Heart left ventricle (tissue), 16 donors: Measurements from ENCODE around the gene SESN2. TPM values are rescaled to one million over a fixed set of nuclear protein-coding genes. Genes with fewer than 3 reads are reported as not detected.

Source experiments
- ATAC-seq, 4 donors: fragments of 200-7000 bp; cut with Tn5 transposase; one replicate each; pipeline ENCODE4 v1.9.1; 2020 to 2022; ENCODE audit warnings: moderate library complexity in 4 of 4, mild to moderate bottlenecking in 3 of 4, moderate number of reproducible peaks in 1 of 4
- DNase-seq, 5 donors: peaks; one replicate each; pipeline ENCODE4 v3.0.0-alpha.2; 2020
- H3K27ac ChIP-seq, 12 donors: fragments of 200-600 bp; sonication (generic) in 4 of 12; one replicate each; pipeline versions ENCODE4 v1.5.0 to v1.8.0; 2016 to 2022; ENCODE audit warnings: mild to moderate bottlenecking in 2 of 12
- H3K27me3 ChIP-seq, 9 donors: fragments of 200-600 bp; sonication (generic) in 2 of 9; one replicate each; pipeline versions ENCODE4 v1.5.1 to v1.8.0; 2016 to 2022; ENCODE audit warnings: mild to moderate bottlenecking in 3 of 9
- H3K36me3 ChIP-seq, 9 donors: fragments of 200-600 bp; sonication (generic) in 2 of 9; one replicate each; pipeline versions ENCODE4 v1.5.0 to v1.8.0; 2018 to 2022; ENCODE audit warnings: mild to moderate bottlenecking in 2 of 9
- H3K4me1 ChIP-seq, 12 donors: fragments of 200-600 bp; sonication (generic) in 4 of 12; one replicate each; pipeline versions ENCODE4 v1.5.0 to v1.8.0; 2016 to 2022; ENCODE audit warnings: mild to moderate bottlenecking in 3 of 12
- H3K4me3 ChIP-seq, 12 donors: fragments of 200-600 bp; sonication (generic) in 4 of 12; one replicate each; pipeline versions ENCODE4 v1.5.0 to v1.8.0; 2017 to 2022; ENCODE audit warnings: mild to moderate bottlenecking in 9 of 12, moderate library complexity in 4 of 12
- H3K9me3 ChIP-seq, 12 donors: fragments of 200-600 bp; sonication (generic) in 4 of 12; one replicate each; pipeline versions ENCODE4 v1.5.0 to v1.8.0; 2016 to 2022; ENCODE audit warnings: mild to moderate bottlenecking in 1 of 12
- POLR2A ChIP-seq, 2 donors: fragments of 450-650 bp; IDR thresholded peaks; one replicate each; pipeline ENCODE4 v1.6.1; 2017; ENCODE audit warnings: antibody characterized with exemption in 2 of 2, mild to moderate bottlenecking in 2 of 2, moderate library complexity in 2 of 2
- WGBS, 4 donors: extraction: QIAGEN DNeasy Blood & Tissue Kit in 2 of 4; methylation state at CpG; one replicate each; pipeline versions ENCODE4 v1.1.5 to v1.1.7; 2013 to 2018; 5-methylcytosine and 5-hydroxymethylcytosine counted together
- intact Hi-C, 10 donors: fragments of 100-400 bp; cut with DNase I; formaldehyde crosslinking; loops; one replicate each; pipeline versions ENCODE4 v1.11.1 to v1.14.2; 2022
- polyA plus RNA-seq, 2 donors: library from polyadenylated mRNA; stranded (reverse); fragments of 200-250 nt; gene quantifications; one replicate each; pipeline ENCODE4 v1.2.3, GENCODE V29; 2013
- total RNA-seq, 9 donors: library from RNA; depleted of rRNA in 2 of 9; stranded (reverse); fragments of >200 nt in 2 of 9; fragmentation: NEBNext Ultra II Directional in 3 of 9; extraction: Animal tissue kit (Norgen Biotek cat#: 25700) in 3 of 9; gene quantifications; one replicate each; pipeline versions ENCODE4 v1.1.0 to v1.2.4, GENCODE V29; 2016 to 2023
- TF ChIP-seq, protein P1 (sequence below), 12 donors: fragments of 200-600 bp; sonication (generic) in 4 of 12; IDR thresholded peaks; one replicate each; pipeline versions ENCODE4 v1.5.0 to v1.8.0; 2018 to 2022; ENCODE audit warnings: antibody characterized with exemption in 12 of 12, mild to moderate bottlenecking in 5 of 12
- donor health status: ischemic (EF 13 %, LVEDD 7.1; RV severe dilation, severe dysfunction).
- donor health status: healthy with polysubstance abuse.
- donor health status: DM: no; HTN: yes; CAD: no.
- donor health status: DM: no; HTN: no; CAD: no.
- donor health status: ischemic (EF 25% LVEDD 6.9; RV normal size, moderate dysfunction).
- donor health status: ischemic (EF 25% LVEDD 5.7; RV mildly dilated, moderate dysfunction).
- donor health status: healthy.
- donor health status: DM: yes; HTN: yes; CAD: no.
- donor health status: ischemic (EF 35%, LVEDD 5.7; RV mildly dilated, moderate dysfunction).
- donor health status: nonischemic (EF 11% LVEDD 7.7; RV severe dilation, severe dysfunction).
- donor health status: DM: yes; HTN: yes; CAD: no.
- donor health status: PGD.
- donor health status: ischemic (EF 29% LVEDD 5.4; RV normal size, mild dysfunction).
- donor health status: nonischemic (EF 23%, LVEDD 6.1; RV moderate dilation, normal function).

Gene SESN2
- total and polyA plus RNA-seq, 11 donors: 2.1 to 8.8 (median 4.7) TPM

DNA sequence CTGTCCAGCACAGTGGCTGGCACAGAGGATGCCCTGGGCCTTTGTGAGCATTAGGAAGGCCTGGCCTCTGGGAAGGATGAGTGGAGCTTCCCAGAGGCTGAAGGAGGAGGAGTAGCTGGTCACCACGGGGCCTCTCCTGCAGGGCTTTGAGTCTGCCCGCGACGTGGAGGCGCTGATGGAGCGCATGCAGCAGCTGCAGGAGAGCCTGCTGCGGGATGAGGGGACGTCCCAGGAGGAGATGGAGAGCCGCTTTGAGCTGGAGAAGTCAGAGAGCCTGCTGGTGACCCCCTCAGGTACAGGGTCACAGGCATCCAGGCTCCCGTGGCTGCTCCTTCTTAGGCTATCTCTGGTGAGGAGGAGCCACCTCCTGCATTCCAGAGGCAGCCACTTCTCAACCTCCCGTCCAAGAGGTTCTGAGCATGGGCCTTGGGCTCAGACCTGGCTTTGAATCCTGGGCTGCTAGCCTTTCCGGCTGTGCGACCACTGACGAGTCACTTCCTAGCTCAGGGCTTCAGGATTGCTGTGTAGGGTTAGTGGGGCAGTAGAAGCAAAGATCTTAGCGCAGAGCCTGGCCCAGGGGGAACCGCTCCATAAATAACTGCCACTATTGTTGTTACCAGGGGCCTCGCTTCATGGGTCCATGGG, 14.0 kb downstream of the SESN2 start:
- no peak for TF ChIP-seq POLR2A (IDR thresholded peaks at IDR 0.05)
- TF ChIP-seq, protein P1, sequence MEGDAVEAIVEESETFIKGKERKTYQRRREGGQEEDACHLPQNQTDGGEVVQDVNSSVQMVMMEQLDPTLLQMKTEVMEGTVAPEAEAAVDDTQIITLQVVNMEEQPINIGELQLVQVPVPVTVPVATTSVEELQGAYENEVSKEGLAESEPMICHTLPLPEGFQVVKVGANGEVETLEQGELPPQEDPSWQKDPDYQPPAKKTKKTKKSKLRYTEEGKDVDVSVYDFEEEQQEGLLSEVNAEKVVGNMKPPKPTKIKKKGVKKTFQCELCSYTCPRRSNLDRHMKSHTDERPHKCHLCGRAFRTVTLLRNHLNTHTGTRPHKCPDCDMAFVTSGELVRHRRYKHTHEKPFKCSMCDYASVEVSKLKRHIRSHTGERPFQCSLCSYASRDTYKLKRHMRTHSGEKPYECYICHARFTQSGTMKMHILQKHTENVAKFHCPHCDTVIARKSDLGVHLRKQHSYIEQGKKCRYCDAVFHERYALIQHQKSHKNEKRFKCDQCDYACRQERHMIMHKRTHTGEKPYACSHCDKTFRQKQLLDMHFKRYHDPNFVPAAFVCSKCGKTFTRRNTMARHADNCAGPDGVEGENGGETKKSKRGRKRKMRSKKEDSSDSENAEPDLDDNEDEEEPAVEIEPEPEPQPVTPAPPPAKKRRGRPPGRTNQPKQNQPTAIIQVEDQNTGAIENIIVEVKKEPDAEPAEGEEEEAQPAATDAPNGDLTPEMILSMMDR (IDR thresholded peaks at IDR 0.05): no peak
- peaks cover 0 to 92% (median 77%) of the 10 kb centered on the region in 9 donors for H3K36me3 ChIP-seq
- intact Hi-C loops: no loop called here

DNA sequence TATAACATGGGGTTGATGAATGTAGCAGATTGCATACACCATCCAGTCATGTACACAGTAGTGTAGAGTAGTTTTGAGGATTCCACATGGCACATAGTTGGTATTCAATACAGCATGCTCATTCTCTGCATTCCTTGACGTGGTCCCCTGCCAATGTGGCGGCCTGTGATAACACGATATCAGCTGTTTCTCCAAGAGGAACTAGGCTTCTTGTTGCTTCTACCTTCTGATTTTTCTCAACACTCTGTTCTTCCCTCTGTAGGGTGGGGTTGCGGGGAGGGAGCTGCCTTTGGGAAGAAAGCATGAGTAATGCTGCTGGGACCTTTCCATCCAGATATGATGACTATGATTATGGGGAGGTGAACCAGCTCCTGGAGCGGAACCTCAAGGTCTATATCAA, 19.4 kb downstream of the SESN2 start:
- intact Hi-C loops: no loop called here
- 79 to 92% (median 82%) methylated on average over 5 of the region's 5 CpGs for WGBS, 4 donors
- DNase-seq (no peak), ATAC-seq (no peak)
- H3K4me3 ChIP-seq: no peak overlapping the region
- TF ChIP-seq POLR2A (IDR thresholded peaks at IDR 0.05): no peak
- TF ChIP-seq, protein P1 (IDR thresholded peaks at IDR 0.05): no peak
- no peaks in the 10 kb centered on the region for H3K27me3 ChIP-seq
- no peak overlapping the region for H3K27ac ChIP-seq
- peaks cover 0 to 92% (median 81%) of the 10 kb centered on the region in 9 donors for H3K36me3 ChIP-seq
- no peaks in the 10 kb centered on the region for H3K9me3 ChIP-seq
- H3K4me1 ChIP-seq: peaks cover 0 to 30% (median 2%) of the 10 kb centered on the region in 12 donors

More for the DNA sequence above, 14.0 kb downstream of the SESN2 start:
- 81 to 85% (median 84%) methylated on average over 16 to 17 of the region's 17 CpGs for WGBS, 4 donors
- H3K9me3 ChIP-seq: no peaks in the 10 kb centered on the region
- H3K4me1 ChIP-seq: peaks cover 0 to 1% (median 0%) of the 10 kb centered on the region in 12 donors
- DNase-seq: no peak
- no peak overlapping the region for H3K27ac ChIP-seq
- ATAC-seq: no peak
- no peak overlapping the region for H3K4me3 ChIP-seq
- H3K27me3 ChIP-seq: no peaks in the 10 kb centered on the region

DNA sequence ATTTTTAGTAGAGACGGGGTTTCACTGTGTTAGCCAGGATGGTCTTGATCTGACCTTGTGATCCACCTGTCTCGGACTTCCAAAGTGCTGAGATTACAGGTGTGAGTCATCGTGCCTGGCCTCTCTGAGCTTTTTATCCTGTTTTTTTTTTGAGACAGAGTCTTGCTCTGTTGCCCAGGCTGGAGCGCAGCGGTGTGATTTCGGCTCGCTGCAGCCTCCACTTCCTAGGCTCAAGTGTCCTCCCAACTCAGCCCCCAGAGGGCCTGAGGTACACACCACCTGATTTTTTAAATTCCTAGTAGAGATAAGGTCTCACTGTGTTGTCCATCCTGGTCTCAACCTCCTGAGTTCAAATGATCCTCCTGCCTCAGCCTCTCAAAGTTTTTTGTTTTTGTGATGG, 20.4 kb downstream of the SESN2 start:
- intact Hi-C loops: no loop called here

DNA sequence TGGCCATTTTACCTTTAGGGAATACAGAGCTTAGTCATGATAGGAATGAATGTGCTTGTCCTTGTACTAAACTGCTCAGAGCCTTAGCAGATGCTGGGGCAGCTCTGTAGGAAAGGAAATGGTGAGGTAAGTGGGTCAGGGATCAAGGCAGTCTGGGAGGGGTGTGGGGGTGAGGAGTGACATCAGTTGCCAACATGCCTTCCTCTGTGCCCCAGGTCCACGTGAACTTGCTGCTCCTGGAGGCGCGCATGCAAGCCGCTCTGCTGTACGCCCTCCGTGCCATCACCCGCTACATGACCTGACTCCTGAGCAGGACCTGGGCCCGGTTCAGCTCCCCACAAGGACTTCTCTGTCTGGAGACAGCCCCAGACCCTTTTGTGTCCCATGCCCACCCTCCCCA, 21.2 kb downstream of the SESN2 start:
- Histone ChIP-seq H3K27ac (peak overlapping the region in 3 of 12 donors; percentile 46 to 66 (median 49)), H3K4me1 (peaks cover 0 to 30% (median 2%) of the 10 kb centered on the region in 12 donors), H3K36me3 (peaks cover 0 to 74% (median 64%) of the 10 kb centered on the region in 9 donors), H3K4me3 (no peak overlapping the region), H3K27me3 (no peaks in the 10 kb centered on the region), H3K9me3 (no peaks in the 10 kb centered on the region)
- no peak for DNase-seq
- intact Hi-C loops: no loop called here
- peak in 3 of 4 donors; percentile 29 to 41 (median 39) for ATAC-seq
- TF ChIP-seq POLR2A (IDR thresholded peaks at IDR 0.05): no peak
- TF ChIP-seq, protein P1 (IDR thresholded peaks at IDR 0.05): no peak
- 84 to 100% (median 88%) methylated on average over 1 to 8 of the region's 8 CpGs for WGBS, 4 donors

More for the DNA sequence above, 20.4 kb downstream of the SESN2 start:
- H3K4me3 ChIP-seq: no peak overlapping the region
- H3K27me3 ChIP-seq: no peaks in the 10 kb centered on the region
- WGBS, 4 donors: 95 to 97% (median 96%) methylated on average over 7 of the region's 7 CpGs
- H3K27ac ChIP-seq: no peak overlapping the region
- ATAC-seq: no peak
- peaks cover 0 to 30% (median 2%) of the 10 kb centered on the region in 12 donors for H3K4me1 ChIP-seq
- H3K9me3 ChIP-seq: no peaks in the 10 kb centered on the region
- DNase-seq: no peak
- TF ChIP-seq, protein P1 (IDR thresholded peaks at IDR 0.05): no peak
- TF ChIP-seq POLR2A (IDR thresholded peaks at IDR 0.05): no peak
- peaks cover 0 to 82% (median 71%) of the 10 kb centered on the region in 9 donors for H3K36me3 ChIP-seq
